NCI-H2227 treated with DMSO at 0.1 percent for 48 hours (cell line): ENCODE data around the gene BNIP5.

Experiments
- DNase-seq: peaks from one replicate; lab custom pipeline; 2025; lab: John Stamatoyannopoulos, UW

The BNIP5 gene, protein sequence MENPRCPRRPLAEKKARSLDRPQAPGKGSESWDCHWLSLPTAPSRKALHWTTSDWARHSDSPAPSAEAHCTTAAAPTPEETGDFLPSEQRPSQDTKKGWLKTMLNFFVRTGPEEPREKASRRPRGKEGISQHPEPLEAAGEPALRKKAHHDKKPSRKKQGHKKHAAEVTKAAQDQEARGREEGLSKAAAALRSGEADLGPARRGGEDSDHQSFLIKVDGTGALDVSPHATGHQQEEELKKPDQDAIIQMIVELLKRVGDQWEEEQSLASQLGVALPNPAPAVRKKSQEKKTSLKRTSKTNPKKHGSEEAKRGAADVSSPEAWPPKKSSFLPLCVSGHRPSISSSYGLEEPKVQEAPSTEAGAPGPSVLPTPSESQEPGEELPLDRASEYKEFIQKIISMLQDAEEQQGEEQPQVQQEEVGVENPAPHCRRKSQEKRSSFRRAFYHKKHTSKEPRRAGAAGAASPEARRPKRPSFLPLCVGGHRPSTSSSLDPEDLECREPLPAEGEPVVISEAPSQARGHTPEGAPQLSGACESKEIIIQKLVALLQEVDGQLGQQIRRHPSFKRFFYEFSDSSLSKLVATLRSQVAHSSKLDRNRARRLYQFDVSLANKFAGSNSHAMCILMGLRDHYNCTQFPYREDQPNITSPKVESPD

DNA sequence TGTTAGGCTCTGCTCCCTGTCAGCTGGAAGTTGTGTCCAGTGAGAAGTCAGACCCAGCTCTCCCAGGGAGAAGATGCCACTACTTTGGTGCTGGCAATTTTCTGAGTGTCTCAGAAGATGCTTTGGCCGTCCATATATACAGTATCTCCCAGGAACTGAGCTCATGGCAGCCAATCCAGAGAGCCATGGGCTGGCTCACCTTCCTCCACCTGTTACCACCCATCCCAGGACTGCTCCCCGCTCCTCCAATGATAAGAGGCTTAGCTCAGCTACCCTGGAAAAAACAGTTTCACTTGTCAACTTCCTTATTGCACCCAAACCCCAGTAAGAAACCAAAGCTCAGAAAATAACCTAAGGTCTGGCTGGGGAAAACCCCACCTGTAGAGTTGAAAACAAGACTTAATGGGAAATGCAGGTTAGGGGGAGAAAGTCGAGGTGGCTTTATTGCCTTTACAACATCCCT is at the start of gene BNIP5:
Gene BNIP5 (minus strand): TSS at position 110 of the 463 bp plus-strand sequence. CDS start 6,198 bp downstream, outside the sequence.
- no peak for DNase-seq

DNA sequence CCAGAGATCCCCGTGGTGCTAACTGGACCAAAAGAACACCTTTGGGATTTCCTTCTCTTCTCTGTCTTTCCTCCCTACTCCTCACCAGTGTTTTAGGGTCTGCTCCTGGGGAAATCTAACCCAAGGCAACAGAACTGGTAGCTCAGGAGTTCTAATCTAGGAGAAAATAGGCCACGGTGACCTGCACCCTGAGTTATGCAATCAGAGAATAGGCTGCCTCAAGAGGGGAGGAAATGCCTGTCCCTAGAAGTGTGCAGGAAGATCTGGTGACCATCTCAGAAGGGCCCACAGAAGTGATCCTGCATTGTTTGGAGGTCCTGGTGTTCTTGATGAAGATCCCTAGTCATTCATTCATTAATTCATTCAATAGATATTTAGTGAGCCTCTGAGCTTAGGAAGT is 47.4 kb upstream of the BNIP5 start:
- DNase-seq, result no peak

DNA sequence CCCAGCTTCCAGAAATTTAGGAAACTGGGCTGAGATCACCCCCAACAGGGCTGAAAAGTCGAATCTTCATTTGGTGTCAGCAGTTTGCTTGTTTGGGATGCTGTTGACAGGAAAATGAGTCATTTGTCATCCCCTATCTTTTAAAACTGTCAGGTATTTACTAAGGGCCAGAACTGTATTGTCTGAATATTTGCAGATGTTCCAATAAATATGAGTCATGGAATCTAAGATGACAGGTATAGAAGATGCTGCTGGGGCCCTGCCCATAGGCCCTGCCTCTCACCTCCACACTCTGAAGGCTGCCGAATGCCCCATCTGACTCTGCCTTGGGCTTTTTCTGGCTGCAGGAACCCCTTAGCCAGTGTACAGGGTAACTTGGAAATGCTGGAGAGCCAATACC is 46.9 kb upstream of the BNIP5 start:
- DNase-seq, result no peak

DNA sequence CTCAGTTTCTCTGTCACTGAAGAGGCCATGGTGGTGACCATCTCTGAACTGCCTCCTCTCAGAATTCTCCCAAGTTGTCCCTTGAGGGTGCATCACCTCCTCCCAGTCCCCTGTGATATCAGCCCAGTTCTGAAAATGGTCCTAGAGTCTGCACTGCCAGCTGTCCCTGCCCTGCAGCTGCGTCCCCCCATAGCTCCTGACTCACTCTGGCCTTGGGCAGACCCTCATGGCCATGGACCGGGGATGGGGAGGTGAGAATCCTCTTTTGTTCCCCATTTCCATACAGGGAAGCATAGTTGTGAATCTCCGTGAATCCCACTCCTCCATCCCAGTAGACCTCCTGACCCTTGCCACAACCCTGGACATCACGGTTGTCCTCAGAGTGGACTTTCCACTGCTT is 46.3 kb upstream of the BNIP5 start:
- no peak for DNase-seq

DNA sequence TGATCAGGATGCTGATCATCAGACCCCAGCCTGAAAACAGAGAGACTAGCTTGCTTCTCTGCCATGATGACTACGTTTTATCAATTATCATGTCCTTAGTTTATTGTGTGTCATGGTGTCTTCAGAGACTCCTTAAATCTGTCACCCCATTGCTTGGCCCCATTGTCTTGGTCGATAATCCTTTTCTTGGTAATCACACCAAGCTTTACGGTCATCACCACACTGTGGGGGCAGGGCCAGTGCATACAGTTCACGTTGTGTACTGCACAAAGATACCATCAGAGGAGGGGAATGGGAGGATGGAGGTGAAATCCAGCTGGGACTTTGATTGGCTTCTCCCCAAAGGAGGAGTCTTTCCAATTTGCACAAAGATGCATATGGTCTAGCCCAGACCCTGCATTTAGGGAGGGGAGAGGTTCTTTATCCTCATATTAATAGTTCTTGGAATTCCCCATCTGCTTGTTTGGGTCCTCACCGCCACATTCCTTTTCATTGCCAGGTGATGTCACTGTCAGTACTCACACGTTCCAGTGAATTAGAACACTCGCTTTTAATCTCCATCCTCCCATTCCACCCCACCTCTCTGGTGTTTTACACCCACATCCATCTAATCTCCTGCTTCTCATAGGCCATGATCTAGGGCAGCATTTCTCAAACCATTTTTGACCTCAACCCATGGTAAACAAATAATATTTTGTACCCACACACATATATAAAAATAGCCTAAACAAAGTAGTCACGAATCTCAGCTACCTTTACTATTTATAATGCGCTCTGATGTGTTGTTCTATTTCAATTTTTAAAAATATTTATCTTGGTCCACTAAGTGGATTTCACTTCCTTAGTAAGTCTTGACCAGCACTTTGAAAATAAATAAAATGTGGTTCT is 45.1 kb upstream of the BNIP5 start:
- DNase-seq, result no peak

DNA sequence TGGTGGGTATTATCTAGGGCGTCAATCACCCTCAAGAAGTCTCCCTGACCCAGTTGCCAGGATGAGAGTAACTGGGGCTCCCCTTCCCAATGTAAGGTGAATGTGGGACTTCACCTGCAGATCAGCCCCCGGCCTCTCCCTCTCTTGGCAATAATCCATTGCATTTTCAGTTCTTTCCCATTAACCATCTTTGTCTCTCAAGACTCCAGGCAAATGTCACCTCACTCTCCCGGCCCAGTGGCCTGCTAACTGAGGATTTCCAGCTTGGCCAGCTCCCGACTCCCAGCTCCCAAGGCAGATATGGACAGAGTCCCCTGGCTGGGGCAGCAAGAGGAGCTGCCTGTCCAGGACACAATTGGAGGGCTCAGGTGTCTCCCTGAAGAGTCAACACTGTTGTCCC is 43.5 kb upstream of the BNIP5 start:
- no peak for DNase-seq

DNA sequence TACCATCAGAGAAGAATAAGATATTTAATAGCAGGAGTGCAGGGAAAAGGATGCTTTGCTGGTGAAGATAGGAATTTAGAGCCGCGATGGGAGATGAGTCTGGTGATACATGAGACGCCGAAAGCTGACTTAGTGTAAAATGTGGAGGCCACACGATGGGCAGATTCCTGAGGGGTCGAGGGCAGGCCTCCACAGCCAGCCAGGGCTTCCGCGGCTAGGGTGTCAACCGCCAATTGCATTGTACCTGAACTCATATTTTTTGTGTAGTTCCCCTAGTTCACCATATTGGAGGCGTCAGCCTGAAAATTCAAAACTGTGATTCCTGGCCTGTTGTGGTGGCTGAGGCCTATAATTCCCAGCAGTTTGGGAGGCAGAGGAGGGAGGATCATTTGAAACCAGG is 42.2 kb upstream of the BNIP5 start:
- DNase-seq, result no peak

DNA sequence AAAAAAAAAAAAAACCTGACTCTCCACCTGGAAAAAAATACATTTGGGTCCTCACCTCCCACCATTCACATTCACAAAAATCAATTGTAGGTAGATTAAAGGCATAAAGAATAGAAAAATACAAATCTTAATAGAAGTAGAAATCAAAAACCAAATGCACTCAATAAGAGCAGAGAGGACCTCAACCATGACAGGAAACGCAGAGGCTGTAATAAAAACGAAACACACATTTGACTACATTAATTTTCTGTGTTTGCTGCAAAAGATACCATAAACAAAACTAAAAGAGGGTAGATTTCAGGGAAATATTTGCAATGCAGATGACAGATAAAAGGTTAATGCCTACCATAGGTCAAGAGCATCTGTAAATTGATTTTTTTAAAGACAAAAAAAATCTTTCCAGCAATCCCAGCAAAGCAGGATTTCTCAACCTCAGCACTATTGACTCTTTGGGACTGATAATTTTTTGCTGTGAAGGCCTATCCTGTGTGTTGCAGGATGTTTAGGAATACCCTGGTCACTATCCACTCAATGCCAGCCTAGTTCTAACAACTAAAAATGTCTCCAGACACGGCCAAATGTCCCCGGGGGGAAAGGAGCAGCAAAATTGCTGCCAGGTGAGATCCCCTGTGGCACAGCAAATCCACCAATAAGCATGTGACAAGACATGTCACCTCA is 41.7 kb upstream of the BNIP5 start:
- DNase-seq, result no peak

DNA sequence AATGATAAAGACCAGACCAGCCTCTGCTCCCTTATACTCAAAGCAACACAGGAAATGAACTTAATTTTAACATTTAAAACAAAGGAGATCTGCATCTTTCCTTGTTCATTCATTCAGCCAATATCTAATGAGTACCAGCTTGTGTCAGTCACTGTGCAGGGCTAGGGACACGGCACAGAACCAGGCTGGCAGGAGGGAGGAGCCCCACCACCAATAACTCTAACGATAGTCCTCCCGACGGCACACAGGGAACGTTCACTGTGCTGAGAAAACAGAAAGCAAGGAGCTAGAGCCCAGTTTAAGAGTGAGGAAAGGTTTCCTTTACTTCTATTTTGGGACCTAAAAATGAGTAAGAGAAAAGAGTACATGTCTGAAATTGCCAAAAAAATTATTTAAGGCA is 40.9 kb upstream of the BNIP5 start:
- DNase-seq, result no peak

DNA sequence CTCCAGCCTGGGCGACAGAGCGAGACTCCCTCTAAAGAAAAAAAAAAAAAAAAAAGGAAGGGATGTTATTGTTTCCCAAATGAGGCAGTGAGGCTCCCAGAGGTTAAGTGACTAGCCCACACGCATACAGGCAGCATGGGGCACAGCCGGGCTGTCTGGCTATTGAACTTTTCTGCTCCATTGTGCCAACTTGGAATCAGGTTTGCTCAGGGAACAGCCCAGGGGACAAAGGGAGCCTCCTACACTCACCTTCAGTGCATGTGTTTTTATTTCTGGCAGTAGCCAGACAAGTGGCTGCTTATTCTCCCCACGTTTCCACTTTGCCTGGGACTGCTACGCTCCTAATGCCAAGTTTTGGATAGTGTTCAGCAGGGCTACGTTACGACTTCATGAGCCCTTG is 40.1 kb upstream of the BNIP5 start:
- DNase-seq, result no peak

DNA sequence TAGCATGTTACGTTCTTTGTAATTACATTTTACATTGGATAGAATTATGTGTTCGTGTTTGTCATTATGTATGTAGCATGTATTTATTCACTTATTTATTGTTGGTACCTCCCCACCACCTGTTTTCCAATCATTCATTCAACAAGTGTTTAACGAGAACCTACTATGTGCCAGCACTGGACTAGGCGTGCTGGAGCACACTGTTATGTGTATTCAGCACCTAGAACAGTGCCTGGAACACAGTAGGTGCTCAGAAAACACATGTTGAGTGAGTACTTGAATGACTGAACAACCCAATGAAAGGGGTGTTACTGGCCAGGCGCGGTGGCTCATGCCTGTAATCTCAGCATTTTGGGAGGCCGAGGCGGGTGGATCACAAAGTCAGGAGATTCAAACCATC is 39.5 kb upstream of the BNIP5 start:
- DNase-seq, result no peak

DNA sequence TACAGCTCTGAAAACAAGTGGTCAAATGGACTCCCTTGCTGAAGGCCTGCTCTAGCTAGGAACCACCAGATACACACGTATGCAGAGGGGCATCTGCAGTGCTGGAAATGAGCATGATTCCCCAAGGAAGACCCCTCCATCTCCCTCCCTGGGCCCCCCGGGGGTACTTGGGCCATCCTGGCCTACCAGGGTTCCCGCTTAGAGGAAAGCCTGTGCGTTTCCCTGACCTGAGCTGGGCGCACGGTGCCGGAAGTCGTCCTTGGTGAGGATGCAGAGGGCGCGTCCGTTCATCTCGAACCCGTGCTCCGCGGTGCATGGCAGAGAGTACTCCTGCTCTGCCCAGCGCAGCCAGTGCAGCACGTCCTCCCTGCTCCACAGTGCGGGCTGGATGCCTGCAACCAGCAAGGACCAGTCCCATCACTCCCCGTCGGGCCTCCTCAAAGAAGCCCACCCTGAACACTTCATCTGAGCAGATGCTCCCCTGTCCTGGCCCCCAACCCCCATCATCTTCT is 39.0 kb upstream of the BNIP5 start:
- no peak for DNase-seq

DNA sequence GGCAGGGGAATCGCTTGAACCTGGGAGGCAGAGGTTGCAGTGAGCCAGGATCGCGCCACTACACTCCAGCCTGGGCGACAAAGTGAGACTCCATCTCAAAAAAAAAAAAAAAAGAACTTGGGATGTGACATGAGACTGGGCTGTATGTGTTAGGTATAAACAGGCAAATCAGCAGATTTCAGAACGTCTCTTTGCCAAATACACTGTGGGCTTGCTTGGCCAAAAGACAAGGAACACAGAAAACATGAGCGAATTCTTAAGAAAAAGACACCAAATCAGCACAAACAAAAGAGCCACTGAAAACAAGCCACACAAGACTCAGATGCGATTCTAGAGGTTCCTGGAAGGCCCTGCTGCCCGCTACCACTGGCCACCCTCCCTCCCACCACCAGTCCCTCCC is 38.3 kb upstream of the BNIP5 start:
- no peak for DNase-seq

DNA sequence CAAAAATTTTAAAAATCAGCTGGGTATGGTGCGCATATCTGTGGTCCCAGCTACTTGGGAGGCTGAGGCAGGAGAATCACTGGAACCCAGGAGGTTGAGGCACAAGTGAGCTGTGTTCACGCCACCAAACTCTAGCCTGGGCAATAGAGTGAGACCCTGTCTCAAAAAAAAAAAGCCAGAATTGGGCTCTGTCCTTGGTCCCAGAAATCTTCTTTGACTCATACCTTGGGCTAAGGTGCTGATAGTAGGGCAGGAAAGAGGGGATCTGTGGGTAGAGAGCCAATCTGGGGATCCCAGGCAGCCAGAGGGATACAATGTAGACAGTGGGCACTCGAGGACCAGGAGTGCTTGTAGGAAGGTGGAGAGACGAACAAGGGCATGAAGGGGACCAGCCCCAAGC is 37.5 kb upstream of the BNIP5 start:
- DNase-seq, result no peak

DNA sequence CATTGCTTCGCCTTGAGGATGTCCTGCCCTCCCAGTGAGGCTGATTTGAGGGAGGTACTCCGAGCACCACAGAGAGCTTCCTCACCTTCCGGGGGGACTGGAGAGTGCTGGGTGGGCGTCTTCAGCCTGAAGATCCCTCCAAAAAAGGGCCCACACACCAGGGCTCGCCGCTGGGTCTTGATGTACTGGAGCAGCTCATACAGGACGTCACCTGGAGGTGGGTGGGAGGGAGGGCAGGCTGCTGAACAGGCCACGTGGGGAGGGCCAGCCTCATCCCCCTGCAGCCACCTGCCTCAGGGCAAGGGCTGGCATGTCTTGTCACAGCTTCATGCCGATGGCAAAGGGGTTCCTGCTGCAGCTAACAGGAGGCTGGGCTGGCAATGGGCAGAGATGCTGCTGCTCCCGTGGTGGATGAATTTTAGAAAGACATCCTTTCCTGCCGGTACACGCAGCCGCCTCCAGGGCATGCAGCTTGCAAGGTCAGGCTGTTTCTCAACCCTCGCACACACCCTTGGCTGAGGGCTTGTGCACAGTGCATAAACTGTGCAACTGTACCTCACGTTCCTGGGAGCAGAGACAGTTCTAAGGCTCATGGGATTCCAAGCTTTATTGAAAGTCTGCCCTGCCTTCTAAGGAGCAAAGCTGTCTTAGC is 36.8 kb upstream of the BNIP5 start:
- no peak for DNase-seq

DNA sequence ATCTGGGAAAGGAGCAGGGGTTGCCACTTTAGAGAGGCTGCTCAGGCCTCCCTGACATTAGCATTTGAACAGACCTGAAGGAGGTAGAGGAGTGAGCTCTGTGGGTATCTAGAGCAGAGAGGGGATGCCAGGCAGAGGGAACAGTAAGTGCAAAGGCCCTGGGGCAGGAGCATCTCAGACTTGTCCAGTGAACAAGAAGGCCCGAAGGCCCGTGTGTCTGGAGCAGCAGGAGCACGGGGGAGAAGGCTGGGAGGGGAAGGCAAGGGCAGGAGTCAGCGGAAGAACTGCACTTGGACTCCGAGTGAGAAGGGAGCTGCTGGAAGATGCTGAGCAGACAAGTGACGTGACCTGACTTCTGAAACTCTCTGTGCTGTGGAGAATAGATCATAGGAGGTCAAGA is 35.4 kb upstream of the BNIP5 start:
- DNase-seq, result no peak

DNA sequence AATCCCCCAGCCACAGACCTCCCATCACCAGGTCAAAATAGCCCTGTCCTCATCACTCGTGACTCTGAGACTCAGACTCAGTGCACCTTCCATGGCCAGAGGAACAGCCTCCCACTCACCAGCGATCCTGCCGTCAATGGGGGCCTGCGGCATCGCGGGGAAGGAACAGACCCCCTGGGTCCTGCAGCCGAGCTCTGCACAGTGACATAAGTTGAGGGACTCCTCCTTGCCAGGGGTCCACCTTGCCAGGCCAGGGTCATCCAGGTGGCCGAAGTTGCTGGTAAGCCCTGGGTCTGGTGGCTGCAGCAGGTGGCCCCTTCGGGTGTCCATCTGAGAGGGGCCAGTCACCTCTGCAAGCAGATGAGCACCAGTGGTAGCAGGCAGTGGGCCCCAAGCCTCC is 34.5 kb upstream of the BNIP5 start:
- no peak for DNase-seq

DNA sequence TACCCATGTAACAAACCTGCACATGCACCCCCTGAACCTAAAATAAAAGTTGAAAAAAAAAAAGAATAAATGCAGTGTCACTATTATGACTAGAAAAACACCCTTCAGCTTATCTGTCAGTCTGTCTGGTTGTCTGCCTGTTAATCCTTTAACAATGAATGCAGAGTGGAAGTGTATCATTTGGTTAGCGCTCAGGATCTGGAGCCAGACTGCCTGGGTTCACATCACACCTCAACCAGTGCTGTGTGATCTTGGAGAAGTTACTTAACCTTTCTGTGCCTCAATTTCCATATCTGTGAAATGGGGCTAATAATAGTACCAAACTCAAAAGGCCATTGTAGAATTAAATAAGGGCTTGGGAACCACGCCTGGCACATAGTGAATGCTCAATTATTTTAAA is 34.0 kb upstream of the BNIP5 start:
- DNase-seq, result no peak

DNA sequence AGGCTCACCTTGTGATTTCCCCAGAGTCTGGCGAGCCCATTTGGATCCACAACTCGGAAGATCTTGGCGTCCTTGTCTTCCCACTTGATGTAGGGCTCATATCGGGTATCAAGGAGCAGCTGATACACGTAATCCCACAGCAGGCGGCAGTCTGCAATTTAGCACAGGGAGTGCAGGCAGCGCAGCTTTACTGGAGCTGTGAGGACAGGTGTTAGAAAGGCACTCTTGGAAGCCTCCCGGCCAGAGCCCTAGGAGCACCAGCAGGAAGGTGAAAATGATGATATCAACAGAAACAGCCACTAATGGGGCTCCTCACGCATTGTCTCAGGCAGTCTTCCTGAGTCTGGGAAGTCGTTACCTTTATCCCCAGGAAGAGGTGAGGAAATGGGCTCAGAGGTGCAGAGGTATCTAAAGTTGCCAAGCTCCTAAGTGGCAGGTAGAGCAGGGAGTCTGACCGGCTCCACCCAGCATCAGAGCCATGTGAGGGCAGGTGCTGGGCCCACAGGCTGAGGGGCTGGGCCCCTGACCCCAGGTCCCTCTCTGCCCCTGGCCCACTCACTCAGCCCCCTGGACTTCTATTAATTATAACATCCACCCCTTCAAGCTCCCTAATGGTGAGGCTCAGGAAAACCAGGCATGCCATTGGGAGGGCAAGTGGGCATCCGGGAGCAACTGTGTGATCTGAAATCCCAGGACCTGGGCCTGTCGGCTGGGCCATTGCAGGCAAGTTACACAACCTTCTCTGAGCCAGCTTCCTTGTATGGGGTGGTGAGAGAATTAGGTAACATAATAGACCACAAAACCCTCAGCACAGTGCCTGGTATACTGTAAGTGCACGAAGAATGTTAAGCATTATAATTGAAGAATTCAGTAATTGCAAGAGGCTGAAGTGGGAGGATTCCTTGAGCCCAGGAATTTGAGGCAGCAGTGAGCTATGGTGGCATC is 32.5 kb upstream of the BNIP5 start:
- DNase-seq, result no peak

DNA sequence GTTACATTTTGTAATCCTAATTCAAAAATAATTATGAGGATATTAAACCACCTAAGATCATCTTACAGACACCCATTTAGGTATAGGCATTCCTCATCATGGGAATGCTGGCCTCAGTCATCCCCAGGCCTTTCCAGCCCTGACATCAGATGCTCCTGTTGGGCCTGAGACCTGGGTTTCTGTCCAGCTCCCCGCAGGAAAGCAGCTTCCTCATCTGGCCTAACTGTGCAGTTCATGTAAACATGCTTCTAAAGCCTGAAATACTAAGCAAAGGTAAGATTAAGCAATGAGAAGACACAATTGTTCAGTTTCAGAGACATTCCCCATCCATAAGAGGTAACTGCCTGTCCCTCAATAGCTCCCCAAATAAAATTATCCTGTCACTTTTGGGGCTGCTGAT is 31.7 kb upstream of the BNIP5 start:
- no peak for DNase-seq
